HG03108 (cell line): ENCODE measurements around the gene PPP5C.
"Not testable (repeated sequence)": the region's sequence is repeated elsewhere in the genome, so short reads cannot be mapped to it uniquely, and the experiment has no call there.

Experiments used
- ATAC-seq: cut with Tn5 transposase; IDR thresholded peaks from one replicate; pipeline ENCODE4 v1.9.1; 2021; ENCODE audit warnings: moderate library complexity; ENCODE audit not compliant: unreplicated experiment

Gene PPP5C

DNA sequence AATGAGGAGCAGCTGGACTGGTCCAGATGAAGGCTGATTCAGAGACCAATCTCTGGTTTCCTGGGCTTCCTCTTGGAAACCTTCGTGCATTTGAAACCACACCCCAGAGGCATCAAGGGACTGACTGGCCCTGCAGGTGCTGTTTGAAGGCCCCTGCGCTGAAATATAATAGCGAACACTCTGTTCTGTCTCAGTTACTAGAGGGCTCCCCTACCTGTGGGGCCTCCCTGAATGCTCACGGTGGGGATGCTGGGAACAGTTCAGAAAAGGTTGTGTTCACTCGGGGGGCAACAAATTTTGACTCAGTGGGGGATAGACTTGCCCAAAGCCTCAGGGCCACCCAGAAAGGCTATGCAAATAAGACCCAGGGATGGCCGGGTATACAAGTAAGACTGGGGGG lies 60.1 kb downstream of the PPP5C start:
- no peak for ATAC-seq

DNA sequence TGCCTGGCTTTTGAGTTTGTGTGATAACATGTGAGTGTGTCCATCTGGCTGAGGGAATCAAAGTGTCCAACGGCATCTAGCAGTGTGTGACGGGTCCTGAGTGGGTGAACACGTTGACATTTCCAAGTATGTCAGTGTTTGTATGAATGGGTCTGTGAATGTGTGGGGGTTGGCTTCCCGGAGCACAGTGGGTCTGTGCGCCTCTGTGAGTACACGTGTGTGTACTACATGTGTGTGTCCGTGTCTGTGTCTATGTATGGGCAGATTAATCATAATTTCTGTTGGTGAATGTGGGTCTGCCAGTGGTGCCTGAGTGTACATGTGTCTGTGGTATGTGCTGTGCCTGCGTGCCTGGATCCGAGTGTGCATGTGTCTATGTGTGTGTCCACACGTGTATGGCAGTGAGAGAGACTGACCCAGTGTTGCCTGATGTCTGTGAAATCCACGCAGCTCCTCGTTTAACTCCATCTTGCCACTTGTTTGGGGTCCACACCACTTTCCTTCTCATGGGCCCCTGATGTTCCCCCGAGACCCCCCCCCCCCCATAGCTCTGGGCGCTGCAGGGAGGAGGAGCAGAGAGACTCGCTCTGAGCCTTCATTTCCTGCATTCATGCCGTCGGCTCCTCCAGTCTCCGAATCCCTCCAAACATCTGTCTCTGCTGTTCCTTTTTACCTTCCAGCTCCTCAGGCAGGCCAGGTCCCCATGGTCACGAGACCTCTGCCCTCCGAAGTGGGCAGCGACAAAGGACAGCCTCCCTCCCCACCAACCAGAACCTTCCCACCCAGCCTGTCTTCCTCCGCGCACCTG lies 61.2 kb downstream of the PPP5C start:
- no peak for ATAC-seq

DNA sequence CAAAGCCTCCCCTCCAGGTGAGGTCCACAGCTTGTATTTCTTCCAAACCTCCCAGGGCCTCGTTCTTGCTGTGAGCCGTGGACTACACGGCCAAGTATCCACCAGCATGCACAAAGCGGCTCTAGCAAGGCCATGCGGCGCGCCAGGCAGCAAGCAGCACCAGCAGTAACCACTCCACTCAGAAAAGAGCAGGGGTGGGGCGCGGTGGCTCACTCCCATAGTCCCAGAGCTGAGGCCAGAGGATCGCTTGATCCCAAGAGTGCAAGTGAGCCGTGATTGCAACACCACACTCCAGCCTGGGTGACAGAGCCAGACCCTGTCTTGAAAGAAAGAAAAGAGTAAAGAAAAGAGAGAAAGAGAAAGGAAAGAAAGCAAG lies 61.8 kb downstream of the PPP5C start:
- ATAC-seq: no peak

DNA sequence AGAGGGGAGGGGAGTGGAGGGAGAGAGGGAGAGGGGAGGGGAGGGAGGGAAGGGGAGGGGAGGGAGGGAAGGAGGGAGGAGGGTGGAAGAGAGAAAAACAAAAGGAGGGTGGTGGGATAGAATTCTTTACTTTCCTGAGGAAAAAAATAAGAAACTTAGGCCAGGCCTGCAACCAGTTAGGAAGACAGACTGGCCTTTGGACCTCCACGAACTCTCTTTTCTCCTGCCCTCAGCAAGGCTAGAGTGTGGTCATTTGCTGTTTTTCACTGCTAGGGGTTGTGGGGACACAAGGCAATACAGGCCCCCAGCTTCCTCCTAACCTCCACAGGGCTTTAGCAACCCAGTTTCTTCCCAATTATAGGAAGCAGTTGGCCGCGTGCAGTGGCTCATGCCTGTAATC lies 62.3 kb downstream of the PPP5C start:
- ATAC-seq: no peak

DNA sequence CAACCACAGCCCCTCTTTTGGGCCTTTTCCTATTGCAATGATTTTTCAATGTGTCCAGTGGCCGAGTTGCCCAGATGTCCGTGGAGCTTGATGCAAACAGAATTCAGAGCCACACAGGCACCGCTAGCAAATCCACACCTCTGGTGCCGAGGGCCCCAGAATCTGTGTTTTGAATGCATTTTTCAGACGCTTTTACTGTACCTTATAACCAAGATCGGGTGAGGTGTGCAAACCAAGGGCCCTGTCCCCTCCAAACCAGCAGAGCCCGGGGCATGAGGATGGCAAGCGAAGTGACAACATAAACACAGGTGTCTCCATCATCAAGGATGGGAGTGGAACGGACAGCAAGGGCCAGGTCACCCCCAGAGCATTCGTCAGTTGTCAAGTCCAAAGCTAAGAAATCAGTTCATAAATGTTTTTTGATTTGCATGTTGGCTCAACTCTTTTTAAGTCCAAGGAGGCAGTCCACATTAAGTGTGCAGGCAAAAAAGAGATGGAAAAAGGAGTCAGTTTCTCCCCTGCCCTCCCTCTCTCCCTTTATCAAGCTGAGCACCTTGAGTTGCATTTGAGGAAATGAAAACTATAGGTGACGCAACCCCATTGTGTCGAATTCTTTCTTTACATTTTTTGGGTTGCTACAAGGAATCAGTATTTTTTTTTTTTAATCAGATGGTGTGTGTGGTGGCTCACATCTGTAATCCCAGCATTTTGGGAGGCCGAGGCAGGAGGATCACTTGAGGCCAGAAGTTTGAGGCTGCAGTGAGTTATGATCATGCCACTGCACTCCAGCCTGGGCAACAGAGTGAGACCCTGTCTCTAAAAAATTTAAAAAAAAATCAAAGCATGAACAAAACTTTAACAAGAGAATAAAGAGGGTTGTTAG lies 63.6 kb downstream of the PPP5C start:
- ATAC-seq: no peak

DNA sequence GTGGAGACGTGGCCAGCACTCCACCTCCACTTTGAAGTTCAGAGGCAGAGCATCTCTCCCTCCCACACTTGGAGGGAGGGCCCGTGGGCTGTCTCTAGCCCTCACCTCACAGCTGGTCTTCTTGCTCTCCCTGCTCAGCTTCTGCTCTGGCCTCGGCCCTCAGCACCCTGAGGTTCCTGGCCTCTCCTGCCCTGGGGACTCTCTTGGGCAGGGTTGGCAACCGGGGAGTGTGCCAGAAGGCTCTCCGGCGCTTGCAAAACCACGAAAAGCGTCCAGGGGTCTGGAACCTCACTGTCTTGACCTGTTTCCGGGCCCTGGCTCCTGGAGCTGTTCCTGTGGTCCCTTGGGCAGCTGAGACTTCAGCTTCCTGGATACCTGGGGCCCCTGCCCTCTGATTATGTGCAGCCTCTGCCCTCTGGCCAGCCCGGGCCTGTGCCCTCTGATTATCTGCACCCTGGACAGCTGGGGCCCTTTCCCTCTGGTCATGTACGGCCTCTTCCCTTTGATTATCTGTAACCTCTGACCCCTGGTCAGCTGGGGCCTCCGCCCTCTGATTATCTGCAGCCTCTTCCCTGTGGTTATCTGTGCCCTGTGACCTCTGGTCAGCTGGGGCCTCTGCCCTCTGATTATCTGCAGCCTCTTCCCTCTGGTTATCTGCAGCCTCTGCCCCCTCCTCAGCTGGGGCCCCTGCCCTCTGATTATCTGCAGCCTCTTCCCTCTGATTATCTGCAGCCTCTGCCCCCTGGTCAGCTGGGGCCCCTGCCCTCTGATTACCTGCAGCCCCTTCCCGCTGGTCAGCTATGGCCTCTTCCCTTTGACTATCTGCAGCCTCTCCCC lies 64.4 kb downstream of the PPP5C start:
- ATAC-seq: no peak

DNA sequence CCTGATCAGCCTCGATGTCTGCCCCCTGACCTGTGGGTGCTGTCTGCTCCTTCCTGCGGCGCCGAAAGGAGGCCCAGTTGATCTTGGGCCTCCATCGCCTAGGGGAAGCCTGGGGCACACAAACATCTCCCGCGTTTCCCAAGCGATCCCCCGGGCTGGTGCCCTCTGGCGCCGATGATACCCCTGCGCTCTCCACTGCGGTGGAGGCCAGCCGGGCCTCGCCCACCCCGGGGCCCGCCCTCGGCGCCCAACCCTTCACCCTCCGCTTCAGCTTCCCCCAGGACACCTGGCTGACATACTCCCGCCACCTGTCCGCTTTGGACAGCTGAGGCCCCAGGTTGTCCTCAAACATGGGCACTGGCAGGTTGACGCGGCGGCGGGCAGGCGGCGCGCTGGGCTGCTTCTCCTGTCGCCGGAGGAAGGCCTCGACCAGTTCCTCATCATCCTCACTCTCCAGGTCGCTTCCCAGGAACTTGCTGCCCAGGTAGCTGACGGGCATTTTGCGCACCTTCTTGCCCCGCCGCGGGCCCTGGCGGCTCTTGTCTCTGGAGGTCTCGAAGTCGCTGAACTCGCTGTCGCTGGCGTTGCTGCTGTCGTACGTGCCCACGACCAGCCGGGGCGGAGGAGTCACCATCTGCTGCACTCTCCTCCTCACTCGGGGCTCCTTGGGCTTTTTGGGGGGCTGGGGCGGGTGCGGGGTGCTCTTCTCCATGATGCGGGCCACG lies 65.2 kb downstream of the PPP5C start:
- no peak for ATAC-seq

DNA sequence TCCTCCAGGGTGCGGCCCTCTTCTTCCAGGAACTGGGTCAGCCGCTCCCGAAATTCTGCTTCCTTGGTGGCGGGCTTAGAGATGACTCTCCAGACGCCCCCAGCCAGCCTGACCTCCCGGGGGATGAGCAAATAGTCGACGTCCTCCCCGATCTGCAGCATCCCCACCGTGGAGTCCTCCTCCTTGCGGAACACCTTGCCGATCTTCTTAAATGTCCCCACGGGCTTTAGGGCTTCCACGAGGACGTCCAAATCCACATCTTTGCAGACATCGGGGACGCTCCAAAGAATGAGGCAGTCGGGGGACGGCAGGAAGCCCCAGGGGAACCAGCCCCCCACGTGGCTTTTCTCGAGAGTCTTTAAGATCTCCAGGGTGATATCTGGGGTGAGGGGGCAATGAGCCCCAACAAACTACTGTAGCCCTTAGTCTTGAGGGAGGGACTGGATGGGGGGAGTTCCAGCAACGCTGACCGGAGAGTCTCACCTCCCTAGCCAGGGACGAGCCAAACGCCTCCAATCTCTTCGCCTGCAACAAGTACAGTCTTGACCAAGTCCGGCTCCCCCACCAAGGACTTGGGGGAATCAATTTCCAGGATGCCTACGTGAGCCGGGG lies 65.9 kb downstream of the PPP5C start:
- no peak for ATAC-seq

DNA sequence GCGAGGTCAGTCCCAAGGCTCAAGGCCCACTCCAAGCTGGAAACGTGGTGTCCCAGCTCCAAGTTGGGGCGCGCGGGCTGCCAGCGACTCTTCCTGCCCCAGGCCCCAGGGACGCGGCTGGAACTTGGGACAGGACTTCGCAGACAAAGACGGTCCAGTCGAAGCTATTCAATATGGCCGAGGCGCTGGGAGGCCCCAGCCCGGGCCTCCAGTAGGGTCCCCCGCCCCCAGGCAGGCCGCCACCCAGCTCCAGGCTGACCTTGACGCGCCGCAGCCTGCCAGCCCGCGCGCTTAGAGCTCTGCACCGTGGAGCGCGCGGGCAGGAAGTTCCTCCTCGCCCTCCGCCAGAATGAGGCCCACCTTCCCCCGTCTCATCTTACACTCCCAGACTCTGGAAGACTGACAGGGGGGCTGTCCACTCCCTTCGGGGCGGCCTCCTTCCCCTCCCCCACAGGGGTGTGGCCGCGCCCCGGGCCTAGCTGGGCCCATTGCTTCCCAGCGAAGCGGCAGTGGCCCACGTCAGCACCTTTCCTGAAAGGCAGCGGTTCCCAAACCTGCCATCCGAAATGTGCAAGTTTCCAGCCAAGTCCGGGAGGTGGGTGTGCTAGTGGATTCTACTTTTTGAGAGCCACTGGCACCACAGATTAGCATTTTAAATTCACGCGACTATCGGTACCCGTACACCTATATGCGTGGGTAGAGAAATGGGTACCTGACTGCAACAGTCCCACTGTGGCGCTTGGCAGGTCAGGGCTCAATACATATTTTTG lies 66.6 kb downstream of the PPP5C start, which contains the start of gene CCDC8:
TSS of gene CCDC8 (minus strand) at position 303 of the 770 bp plus-strand sequence. CDS start 754 bp downstream, outside the sequence.
- no peak for ATAC-seq

DNA sequence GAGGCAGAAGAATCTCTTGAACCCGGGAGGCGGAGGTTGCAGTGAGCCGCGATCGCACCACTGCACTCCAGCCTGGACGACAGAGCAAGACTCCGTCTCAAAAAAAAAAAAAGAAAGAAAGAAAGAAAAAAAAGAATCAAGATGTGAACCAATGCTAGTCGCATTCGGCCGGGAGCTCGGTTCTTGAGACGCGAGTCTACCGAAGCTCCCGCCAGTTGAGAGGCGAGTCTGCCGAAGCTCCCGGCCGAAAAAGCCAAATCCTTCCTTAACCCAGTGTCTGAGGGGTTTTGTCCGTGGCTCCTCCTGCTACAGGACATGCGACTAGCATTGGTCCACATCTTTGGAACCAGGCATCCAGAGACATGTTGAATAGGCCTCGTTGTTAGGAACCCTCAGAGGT lies 68.0 kb downstream of the PPP5C start:
- not testable (repeated sequence) for ATAC-seq

DNA sequence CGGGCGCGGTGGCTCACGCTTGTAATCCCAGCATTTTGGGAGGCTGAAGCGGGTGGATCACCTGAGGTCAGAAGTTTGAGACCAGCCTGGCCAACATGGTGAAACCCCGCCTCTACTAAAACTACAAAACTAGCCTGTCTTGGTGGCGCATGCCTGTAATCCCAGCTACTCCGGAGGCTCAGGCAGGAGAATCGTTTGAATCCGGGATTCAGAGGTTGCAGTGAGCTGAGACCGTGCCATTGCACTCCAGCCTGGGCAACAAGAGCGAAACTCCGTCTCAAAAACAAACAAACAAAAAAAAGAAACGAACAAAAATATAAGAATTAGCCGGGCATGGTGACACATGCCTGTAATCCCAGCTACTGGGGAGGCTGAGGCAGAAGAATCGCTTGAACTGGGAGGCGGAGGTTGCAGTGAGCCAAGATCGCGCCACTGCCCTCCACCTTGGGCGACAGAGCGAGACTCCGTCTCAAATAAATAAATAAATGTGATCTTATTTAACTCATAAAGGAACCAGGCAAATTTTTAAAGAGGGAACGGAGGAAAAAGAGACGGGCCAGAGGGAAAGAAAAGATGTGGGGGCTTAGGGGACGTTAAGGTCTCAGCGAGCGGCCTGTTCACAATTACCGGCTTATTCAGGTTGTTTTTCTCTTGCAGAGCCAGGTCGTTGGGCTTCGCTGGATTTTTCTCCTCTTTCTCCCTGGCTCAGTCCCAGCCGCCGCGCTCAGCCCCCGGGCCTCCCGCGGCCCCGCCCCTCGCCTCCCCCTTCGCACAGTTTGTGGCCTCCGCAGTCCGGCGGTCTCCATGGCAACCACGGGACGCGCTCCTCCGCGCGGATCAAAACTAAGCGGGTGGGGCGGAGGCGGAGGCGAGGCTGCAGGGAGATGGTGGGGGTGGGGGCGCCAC lies 69.2 kb downstream of the PPP5C start:
- ATAC-seq: not testable (repeated sequence)

DNA sequence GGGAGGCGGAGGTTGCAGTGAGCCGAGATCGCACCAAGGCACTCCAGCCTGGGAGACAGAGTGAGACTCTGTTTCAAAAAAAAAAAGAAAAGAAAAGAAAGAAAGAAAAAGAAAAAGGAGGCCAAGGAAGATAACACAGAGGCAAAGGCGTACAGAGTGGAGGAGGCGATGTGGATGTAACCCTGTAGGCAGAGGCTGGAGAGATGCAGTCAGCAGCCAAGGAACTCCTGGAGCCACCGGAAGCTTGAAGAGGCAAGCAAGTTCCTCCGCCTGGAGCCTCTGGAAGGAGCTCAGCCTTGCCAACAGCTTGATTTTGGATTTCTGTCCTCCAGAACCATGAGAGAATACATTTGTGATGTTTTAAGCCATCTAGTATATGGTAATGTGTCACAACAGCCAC lies 73.2 kb downstream of the PPP5C start:
- ATAC-seq: no peak

DNA sequence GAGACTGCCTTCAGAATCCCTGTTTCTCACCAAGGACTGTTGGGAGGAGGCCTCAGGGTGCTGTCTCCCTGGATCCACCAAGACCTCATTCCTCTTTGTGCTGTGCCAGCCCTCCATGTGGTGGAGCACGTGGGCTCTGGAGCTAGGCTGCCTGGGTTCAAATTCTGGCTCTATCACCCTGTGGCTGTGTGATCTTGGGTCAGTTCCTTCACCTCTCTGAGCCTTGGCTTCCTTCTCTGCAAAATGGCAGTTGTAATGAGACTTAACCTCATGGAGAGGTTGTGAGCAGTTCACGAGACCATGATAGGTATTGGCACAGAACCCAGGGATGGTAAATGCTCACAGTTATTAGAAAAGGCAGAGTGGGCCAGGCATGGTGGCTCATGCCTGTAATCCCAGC lies 75.5 kb downstream of the PPP5C start:
- no peak for ATAC-seq

DNA sequence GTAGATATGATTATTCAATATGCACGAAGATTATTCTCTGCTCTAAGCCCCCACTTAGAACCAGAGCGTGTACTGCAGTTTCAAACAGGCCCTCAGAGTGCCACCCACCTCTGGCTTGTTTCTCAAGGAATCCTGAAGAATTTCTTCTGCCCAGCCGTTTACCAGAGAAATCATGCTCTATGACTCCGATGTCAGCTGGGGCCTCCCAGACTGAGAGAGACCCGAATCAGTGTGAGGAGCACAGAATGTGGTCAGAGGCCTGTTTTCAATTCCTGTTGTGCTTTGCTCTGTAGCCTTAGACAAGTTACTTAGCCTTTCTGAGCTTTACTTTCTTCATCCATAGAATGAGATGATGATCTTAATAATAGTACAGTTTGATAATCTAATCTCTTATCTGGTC lies 76.3 kb downstream of the PPP5C start:
- no peak for ATAC-seq

DNA sequence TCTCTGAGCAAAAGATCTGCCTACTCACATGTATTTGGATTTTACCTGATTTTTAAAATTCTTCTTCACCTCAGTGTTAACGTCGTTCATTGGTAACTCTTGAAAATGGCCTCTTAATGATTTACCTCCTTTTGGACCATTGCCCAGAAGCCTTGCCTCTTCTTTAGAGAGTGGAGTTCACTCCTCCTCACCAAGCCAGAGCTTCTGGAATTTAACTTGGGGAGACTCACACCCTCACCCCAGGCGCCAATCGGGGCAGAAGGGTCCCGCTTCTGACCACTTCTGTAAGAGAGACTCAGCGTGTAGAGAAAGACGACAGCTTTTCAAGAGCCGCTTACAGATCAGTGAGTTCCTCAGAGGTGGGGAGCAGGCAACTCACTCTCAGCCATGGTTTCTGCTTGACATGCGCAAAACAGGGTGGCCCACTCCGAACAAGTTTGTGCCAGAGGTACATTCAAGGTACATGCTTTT lies 79.2 kb downstream of the PPP5C start:
- ATAC-seq: no peak

DNA sequence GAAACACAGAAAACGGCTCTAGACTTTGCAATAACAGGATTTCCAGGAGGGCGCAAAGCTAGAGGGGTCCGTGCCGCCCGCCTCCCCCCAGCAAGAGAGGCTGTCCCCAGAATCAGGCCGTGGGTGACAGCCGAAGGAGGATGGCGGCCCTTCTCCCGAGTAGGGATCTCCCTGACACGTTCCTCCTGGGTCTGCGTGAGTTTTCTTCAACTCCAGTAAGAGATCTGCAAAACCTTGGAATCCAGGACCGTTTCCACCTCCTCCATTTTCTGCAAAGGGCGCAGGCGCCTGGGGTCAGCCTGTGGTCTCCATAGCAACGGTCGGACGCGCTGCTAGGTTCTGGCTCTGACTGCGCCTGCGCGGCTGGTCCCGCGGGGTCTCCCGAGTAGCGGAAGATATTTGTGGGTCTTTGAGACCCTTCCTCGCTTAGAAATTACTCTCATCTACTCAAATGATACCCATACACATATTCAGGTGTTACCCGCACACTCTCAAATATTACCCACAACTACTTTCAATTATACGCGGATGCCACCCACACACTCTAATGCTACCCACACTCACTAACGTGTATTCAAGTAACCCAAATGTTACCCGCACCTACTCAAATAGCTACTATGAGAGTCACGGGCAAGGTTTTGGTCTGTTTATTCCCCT lies 79.7 kb downstream of the PPP5C start:
- no peak for ATAC-seq

DNA sequence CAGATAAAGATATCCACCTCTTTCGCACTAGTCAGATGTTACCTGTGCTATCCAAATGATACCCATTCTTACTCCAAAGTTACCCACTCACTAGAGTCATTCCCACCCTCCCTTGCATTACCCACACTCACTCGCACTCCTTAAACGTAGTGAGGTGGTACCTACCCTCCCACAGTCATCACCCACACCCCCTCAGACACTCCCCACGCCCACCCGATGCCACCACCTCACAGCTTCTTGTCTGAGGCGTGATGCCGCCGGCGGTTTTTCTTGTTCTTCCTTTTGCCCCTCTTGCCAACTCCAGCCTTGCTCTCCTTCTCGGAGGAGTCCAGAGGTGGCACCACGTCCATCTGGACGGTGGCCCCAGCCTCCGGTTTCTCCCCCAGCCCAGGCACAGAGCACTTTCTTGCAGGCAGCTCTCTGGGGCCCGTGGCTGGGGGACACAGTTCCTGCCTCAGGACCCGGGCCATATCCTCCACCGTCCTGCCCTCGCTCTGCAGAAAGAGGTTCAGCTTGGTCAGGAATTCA lies 80.7 kb downstream of the PPP5C start:
- ATAC-seq: no peak
